Stomach (tissue), 9 donors: ENCODE measurements around the gene VPS9D1. TPM values are rescaled to one million over a fixed set of nuclear protein-coding genes. Genes with fewer than 3 reads are reported as not detected.
"Not testable (repeated sequence)": the region's sequence is repeated elsewhere in the genome, so short reads cannot be mapped to it uniquely, and the experiment has no call there.

Experiments used
- DNase-seq, 2 donors: peaks; one replicate each; pipeline versions ENCODE4 v3.0.0 to v3.0.0-alpha.2; 2013 to 2019
- H3K27ac ChIP-seq, 5 donors: fragments of 200-600 bp in 4 of 5; sonication (generic) in 4 of 5; one replicate each; pipeline ENCODE4 v1.5.1; 2013 to 2019; ENCODE audit warnings: mild to moderate bottlenecking in 1 of 5, moderate library complexity in 1 of 5
- H3K27me3 ChIP-seq, 3 donors: fragments of 200-600 bp; sonication (generic); one replicate each; pipeline ENCODE4 v1.5.1; 2017 to 2019; ENCODE audit warnings: mixed run types in 1 of 3
- H3K36me3 ChIP-seq, 4 donors: fragments of 200-600 bp; sonication (generic); 1 replicate in 3 of 4; 2 replicates in 1 of 4; pipeline ENCODE4 v1.5.1; 2016 to 2019
- H3K4me1 ChIP-seq, 4 donors: fragments of 200-600 bp; sonication (generic); one replicate each; pipeline ENCODE4 v1.5.1; 2016 to 2019
- H3K4me3 ChIP-seq, 4 donors: fragments of 200-600 bp; sonication (generic) in 3 of 4; one replicate each; pipeline ENCODE4 v1.5.1; 2016 to 2019; ENCODE audit warnings: mild to moderate bottlenecking in 1 of 4
- H3K9me3 ChIP-seq, 4 donors: fragments of 200-600 bp; sonication (generic); one replicate each; pipeline ENCODE4 v1.5.1; 2016 to 2019
- EP300 ChIP-seq: sonication (generic); formaldehyde crosslinking; IDR thresholded peaks from one replicate; pipeline ENCODE4 v1.6.1; 2017; ENCODE audit warnings: antibody characterized with exemption
- POLR2A ChIP-seq, 4 donors: fragments of 450-650 bp; IDR thresholded peaks; one replicate each; pipeline ENCODE4 v1.6.1; 2016; ENCODE audit warnings: antibody characterized with exemption in 4 of 4, control low read depth in 2 of 4, mild to moderate bottlenecking in 1 of 4, moderate library complexity in 1 of 4
- POLR2AphosphoS5 ChIP-seq, 3 donors: sonication (generic); formaldehyde crosslinking; IDR thresholded peaks; one replicate each; pipeline ENCODE4 v1.6.1; 2016; ENCODE audit warnings: antibody characterized with exemption in 3 of 3
- WGBS, 5 donors: extraction: QIAGEN DNeasy Blood & Tissue Kit in 3 of 5; methylation state at CpG; one replicate each; pipeline versions ENCODE4 v1.1.5 to v1.1.7; 2013 to 2018; 5-methylcytosine and 5-hydroxymethylcytosine counted together
- intact Hi-C: fragments of 100-400 bp; cut with DNase I; formaldehyde crosslinking; loops from one replicate; pipeline ENCODE4 v1.15.1; 2023; ENCODE audit warnings: low total_unique reads
- polyA plus RNA-seq, 3 donors: library from polyadenylated mRNA; stranded (reverse); fragments of 200-250 nt; gene quantifications; one replicate each; pipeline ENCODE4 v1.2.3, GENCODE V29; 2013
- total RNA-seq, 5 donors: library from RNA; depleted of rRNA; stranded (reverse); fragments of >200 nt; gene quantifications; one replicate each; pipeline versions ENCODE4 v1.1.0 to v1.2.3, GENCODE V29; 2014 to 2016
- TF ChIP-seq, protein P1 (sequence below), 7 experiments: fragments of 450-650 bp in 4 of 7; fragments of 200-600 bp in 3 of 7; sonication (generic) in 3 of 7; IDR thresholded peaks; one replicate each; pipeline ENCODE4 v1.5.1; 2016 to 2019; ENCODE audit warnings: antibody characterized with exemption in 7 of 7, control low read depth in 2 of 7, mild to moderate bottlenecking in 1 of 7
- donor health status: healthy with polysubstance abuse.
- donor health status: Bipolar disorder and iron deficiency.
- donor health status: healthy.

VPS9D1 gene
- total and polyA plus RNA-seq, 8 donors, result 2.7 to 43.2 (median 8.8) TPM

DNA sequence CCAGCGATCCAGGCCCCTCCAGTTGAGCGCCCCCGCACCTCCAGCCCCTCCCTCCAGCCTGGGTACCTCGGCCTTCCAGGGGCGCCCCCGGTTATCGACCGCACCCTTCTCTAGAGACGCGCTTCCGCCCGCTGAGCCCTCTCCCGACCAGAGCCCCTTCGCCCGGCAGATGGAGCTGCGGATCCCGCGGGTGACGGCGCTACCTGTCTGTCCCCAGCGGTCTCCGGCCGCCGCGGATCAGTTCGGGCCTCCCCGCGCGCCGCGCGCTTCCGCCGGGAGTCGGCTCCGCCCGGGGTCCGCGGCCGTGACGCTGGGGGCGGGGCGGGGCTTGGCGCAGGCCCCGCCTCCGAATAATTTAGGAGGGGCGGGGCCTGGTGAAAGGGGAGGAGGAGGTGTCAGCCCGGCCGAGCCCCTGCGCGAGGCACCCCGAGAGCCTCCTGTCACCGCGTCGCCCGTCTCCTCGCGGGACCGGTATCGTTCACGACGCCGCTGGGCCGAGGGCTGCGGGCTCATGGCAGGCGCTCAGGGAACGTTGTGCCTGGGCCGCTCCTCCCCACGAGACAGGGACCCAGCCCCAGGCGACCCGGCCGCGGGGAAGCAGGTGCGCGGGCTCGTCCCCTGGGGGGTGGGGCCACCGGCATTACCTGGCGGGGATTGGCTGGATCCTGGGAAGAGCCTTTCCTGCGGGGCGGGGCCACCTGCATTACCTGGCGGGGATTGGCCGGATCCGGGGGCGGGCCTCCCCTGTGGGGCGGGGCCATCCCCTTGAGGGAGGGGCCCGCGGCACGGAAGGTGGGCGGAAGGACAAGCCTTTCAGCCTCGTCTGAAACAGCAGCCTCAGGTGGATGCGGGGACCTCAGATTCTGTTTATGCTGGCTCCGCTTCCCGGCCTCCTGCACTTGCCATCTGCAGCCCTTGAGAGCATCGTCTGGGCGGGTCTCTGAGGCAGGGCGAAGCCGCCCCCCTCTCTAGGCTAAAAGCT is 19.0 kb downstream of the VPS9D1 start, which contains the start of gene SPATA2L:
SPATA2L (minus strand) TSS at position 281 of the 982 bp plus-strand sequence. CDS start 473 bp downstream, outside the sequence.
- H3K4me1 ChIP-seq, result peaks cover 28 to 54% (median 44%) of the 10 kb centered on the region in 4 donors
- no peak for TF ChIP-seq EP300
- peak; percentile 25 to 92 (median 82) for TF ChIP-seq POLR2AphosphoS5 (IDR thresholded peaks at IDR 0.05)
- TF ChIP-seq, protein P1, sequence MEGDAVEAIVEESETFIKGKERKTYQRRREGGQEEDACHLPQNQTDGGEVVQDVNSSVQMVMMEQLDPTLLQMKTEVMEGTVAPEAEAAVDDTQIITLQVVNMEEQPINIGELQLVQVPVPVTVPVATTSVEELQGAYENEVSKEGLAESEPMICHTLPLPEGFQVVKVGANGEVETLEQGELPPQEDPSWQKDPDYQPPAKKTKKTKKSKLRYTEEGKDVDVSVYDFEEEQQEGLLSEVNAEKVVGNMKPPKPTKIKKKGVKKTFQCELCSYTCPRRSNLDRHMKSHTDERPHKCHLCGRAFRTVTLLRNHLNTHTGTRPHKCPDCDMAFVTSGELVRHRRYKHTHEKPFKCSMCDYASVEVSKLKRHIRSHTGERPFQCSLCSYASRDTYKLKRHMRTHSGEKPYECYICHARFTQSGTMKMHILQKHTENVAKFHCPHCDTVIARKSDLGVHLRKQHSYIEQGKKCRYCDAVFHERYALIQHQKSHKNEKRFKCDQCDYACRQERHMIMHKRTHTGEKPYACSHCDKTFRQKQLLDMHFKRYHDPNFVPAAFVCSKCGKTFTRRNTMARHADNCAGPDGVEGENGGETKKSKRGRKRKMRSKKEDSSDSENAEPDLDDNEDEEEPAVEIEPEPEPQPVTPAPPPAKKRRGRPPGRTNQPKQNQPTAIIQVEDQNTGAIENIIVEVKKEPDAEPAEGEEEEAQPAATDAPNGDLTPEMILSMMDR (IDR thresholded peaks at IDR 0.05), result peak in 1 of 7 experiments; percentile 30
- peak in 2 of 4 donors; percentile 45 to 47 for TF ChIP-seq POLR2A (IDR thresholded peaks at IDR 0.05)
- H3K27me3 ChIP-seq, result peaks cover 0 to 29% (median 0%) of the 10 kb centered on the region in 3 donors
- peak within 1 kb of the TSS; percentile 89 to 99 (median 94) for H3K27ac ChIP-seq
- peak; percentile 98 for DNase-seq
- no peaks in the 10 kb centered on the region for H3K9me3 ChIP-seq
- peak within 1 kb of the TSS; percentile 70 to 80 (median 74) for H3K4me3 ChIP-seq
- 1 to 3% (median 1%) methylated on average over 27 to 97 of the region's 97 CpGs for WGBS, 5 donors
- H3K36me3 ChIP-seq, result peaks cover 0 to 15% (median 13%) of the 10 kb centered on the region in 4 donors
- intact Hi-C loops, result loop anchor here (10.0 kb wide), 1 partner anchor 163 kb away; no protein-coding TSS in a partner anchor

DNA sequence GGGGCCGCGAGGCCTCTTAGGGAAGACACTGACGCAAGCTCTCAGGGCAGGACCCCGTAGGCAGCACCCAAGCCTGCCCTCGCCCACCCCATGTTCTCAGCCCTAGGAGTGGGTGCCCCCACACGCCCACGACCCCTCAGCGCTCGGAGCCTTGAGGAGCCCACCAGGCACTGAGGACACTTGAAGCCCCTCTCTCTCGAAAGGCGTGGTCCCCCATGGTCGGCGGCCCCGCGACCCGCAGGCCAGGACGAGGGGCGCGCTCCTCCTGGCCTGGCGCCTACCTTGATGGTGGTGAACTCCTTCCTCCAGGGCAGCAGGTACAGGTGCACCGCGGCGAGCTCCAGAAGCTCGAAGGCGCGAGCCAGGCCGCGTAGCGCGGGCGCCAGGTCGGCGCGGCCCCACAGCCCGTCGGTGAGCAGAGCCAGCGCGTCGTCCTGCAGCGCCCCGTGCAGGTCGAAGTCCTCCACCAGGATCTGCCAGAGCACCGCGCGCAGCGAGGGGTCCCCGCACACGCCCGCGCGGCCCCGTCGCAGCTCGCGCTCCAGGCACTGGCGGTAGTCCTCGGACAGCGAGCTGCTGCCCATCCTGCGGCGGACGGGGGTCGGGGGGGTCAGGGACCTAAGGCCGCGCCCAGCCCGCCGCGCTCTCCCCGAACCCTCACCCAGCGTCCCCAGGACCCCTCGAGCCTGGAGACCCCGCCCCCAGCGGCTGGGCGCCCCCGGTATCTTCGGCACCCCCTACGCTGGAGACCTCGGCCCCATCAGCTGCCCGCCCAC is 19.9 kb downstream of the VPS9D1 start:
- no peaks in the 10 kb centered on the region for H3K9me3 ChIP-seq
- DNase-seq, result peak; percentile 76 to 92
- peaks cover 28 to 53% (median 44%) of the 10 kb centered on the region in 4 donors for H3K4me1 ChIP-seq
- H3K27me3 ChIP-seq, result peaks cover 0 to 29% (median 0%) of the 10 kb centered on the region in 3 donors
- 1 to 2% (median 1%) methylated on average over 41 to 78 of the region's 78 CpGs; no CpG with 5 or more reads in 1 of the 5 donors for WGBS, 5 donors
- intact Hi-C loops, result loop anchor here (10.0 kb wide), 1 partner anchor 164 kb away; no protein-coding TSS in a partner anchor
- H3K27ac ChIP-seq, result peak overlapping the region; percentile 89 to 99 (median 94)
- TF ChIP-seq, protein P1 (IDR thresholded peaks at IDR 0.05), result peak in 1 of 7 experiments; percentile 4
- TF ChIP-seq EP300, result no peak
- TF ChIP-seq POLR2A (IDR thresholded peaks at IDR 0.05), result no peak
- peak in 2 of 3 donors; percentile 18 to 41 for TF ChIP-seq POLR2AphosphoS5 (IDR thresholded peaks at IDR 0.05)
- H3K4me3 ChIP-seq, result peak overlapping the region; percentile 70 to 80 (median 74)
- peaks cover 0 to 24% (median 21%) of the 10 kb centered on the region in 4 donors for H3K36me3 ChIP-seq

DNA sequence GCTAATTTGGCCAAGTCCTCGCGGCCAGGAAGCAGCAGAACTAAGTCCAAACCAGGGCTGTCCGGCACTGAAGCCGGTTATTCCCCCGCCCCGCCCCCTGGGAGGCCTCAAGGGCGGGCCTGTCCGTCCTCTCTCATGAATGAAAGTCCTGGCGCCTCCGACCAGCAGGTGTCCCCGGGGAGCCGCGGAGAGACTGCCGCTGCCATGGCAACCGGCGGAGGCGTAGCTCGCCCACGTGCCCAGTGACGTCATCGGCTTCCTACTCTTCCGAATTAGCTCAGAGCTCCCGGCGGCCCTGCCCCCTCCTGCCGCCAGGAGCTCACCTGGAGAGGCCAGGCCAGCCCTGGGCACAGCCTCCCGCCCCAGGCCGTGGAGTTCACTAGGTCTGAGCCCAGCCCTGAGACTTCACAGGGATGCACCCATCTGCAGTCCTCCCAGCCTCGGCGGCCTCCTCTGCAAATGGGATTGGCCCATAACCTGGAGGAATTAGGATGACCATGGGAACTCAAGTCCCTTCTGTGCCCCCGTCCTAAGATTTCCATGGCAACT is 20.5 kb downstream of the VPS9D1 start:
- Histone ChIP-seq H3K4me3 (peak overlapping the region; percentile 70 to 80 (median 74)), H3K9me3 (no peaks in the 10 kb centered on the region), H3K4me1 (peaks cover 28 to 56% (median 41%) of the 10 kb centered on the region in 4 donors), H3K27me3 (peaks cover 0 to 29% (median 0%) of the 10 kb centered on the region in 3 donors), H3K36me3 (peaks cover 0 to 30% (median 28%) of the 10 kb centered on the region in 4 donors), H3K27ac (peak overlapping the region; percentile 89 to 99 (median 94))
- peak; percentile 99 to 100 for DNase-seq
- intact Hi-C loops, result loop anchor here (10.0 kb wide), 1 partner anchor 165 kb away; no protein-coding TSS in a partner anchor
- 0 to 1% (median 1%) methylated on average over 11 to 30 of the region's 30 CpGs for WGBS, 5 donors
- TF ChIP-seq EP300 (no peak), POLR2A (IDR thresholded peaks at IDR 0.05) (no peak), POLR2AphosphoS5 (IDR thresholded peaks at IDR 0.05) (peak; percentile 59 to 84 (median 66))
- TF ChIP-seq, protein P1 (IDR thresholded peaks at IDR 0.05), result peak in 6 of 7 experiments; percentile 43 to 91 (median 76)

DNA sequence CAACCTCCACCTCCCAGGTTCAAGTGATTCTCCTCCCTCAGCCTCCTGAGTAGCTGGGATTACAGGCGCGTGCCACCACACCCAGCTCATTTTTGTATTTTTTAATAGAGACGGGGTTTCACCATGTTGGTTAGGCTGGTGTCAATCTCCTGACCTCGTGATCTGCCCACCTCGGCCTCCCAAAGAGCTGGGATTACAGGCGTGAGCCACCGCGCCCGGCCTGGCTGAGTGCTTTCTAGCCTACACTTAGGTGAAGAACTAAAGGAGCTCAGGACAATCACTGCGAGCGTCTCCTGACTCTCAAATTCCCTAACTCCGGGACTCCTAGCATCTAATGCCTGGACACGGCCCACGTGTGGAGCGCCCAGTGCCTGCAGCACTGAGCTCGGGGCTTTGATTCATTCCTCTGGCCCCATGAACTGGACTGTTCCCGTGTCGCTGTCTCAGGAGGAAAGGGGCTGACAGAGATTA is 21.0 kb downstream of the VPS9D1 start:
- intact Hi-C loops, result loop anchor here (10.0 kb wide), 1 partner anchor 165 kb away; no protein-coding TSS in a partner anchor
- Histone ChIP-seq H3K27ac (peak overlapping the region; percentile 89 to 99 (median 94)), H3K36me3 (peaks cover 0 to 36% (median 33%) of the 10 kb centered on the region in 4 donors), H3K4me1 (peaks cover 28 to 56% (median 41%) of the 10 kb centered on the region in 4 donors), H3K4me3 (peak overlapping the region; percentile 70 to 80 (median 74)), H3K27me3 (peaks cover 0 to 28% (median 0%) of the 10 kb centered on the region in 3 donors)
- H3K9me3 ChIP-seq, DNase-seq: not testable (repeated sequence)
- 50 to 57% (median 53%) methylated on average over 14 to 18 of the region's 18 CpGs for WGBS, 5 donors

DNA sequence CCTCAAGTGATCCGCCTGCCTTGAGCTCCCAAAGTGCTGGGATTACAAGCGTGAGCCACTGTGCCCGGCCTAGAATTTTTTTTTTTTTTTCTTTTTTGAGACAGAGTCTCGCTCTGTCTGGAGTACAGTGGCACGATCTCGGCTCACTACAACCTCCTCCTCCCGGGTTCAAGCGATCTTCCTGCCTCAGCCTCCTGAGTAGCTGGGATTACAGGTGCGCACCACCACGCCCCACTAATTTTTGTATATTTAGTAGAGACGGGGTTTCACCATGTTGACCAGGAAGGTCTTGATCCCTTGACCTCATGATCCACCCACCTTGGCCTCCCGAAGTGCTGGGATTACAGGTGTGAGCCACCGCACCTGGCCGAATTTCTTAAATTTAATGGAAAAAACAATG is 22.0 kb downstream of the VPS9D1 start:
- H3K4me1 ChIP-seq, result peaks cover 28 to 56% (median 41%) of the 10 kb centered on the region in 4 donors
- H3K36me3 ChIP-seq, result peaks cover 9 to 45% (median 42%) of the 10 kb centered on the region in 4 donors
- H3K27me3 ChIP-seq, result peaks cover 0 to 22% (median 0%) of the 10 kb centered on the region in 3 donors
- H3K4me3 ChIP-seq, DNase-seq, H3K27ac ChIP-seq, H3K9me3 ChIP-seq, intact Hi-C loops: not testable (repeated sequence)
- WGBS, 5 donors, result 96 to 97% (median 97%) methylated on average over 14 of the region's 14 CpGs
